Stimulated activated CD8-positive, alpha-beta memory T cell treated with anti-CD3 and anti-CD28 coated beads, Interleukin-7, amount 100 ng/mL, for 48 hours (primary cell): ENCODE results near the gene SPSB4.

Source experiments
- DNase-seq, 2 donors: peaks; one replicate each; pipeline ENCODE4 v3.0.0-alpha.2; 2020; ENCODE audit warnings: low read depth in 1 of 2; ENCODE audit errors: extremely low read depth in 1 of 2

Gene SPSB4

DNA sequence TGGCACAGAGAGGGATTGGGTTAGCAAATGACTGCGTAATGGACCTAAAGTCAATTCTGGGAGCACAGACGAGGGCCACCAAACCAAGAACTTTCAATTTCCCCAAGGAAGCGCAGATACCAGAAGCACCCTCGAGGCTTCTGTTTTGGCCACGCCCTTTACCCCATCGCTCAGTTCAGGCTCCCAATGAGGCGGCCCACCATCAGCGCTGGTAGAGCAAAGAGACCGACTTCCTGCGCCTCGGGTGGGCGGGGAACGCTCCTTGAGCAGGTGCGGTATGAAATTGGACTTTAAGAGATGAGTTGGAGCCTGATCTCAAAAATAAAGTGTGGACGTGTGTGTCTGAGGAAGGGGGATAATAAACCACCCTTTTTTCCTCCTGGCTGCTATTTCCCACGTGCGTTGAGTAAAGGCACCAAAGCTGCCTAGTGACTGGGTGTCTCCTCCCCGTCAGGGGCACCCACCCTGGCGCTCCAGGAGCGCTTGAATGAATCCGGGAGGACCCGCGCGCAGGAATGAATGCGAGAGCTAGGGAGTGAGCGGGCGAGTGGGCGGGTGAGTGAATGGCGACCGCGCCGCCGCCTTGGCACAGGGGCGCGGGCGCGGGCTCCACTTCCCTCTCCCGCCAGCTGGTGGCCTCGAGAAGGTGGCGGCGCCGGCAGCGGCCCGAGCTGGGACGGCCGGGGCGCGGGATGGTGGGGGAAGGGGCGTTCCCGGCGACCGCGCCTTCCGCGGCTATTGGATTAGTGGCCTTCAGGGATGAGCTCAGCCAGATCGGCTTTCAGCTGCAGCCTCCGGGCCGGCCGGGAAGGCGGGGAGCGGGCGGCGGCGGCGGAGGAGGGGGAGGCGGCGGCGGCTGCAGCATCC lies at the start of gene SPSB4:
Gene SPSB4 (plus strand): TSS at position 772 of the 867 bp plus-strand sequence. CDS start 14,758 bp downstream, outside the sequence.
- no peak for DNase-seq

DNA sequence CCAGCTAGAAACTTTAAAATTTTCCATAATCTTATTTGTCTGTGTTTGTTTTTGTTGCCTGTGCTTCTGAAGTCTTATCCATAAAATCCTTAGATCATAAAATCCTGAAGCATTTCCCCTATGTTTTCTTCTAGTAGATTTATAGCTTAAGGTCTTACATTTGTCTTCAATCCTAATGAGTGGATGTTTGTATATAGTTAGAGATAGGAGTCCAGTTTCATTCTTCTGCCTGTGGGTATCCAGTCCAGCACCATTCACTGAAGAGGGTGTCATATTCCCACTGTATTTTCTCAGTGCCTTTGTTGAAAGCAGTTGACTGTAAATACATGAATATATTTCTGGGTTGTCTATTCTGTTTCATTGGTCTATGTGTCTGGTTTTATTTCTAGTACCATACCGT lies 44.8 kb upstream of the SPSB4 start:
- DNase-seq: no peak

DNA sequence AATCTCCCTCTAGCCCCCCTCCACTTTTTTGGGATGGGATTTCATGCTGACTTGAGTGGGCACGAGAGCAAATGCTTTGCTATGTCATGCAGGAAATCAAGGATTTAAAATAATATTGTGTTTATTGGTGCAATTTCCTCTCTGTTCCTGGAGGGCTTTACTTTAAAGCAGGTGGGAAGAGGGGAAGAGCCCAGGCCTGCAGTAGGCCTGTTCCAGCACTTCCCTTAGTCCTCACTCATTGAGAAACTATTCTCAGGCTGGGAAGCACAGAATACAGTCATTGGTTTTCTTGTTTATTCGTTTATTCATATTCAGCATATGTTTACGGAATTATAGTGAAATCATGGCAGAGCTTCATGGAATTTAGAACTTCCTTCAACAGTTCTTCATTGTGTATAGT lies 41.7 kb upstream of the SPSB4 start:
- DNase-seq: no peak

DNA sequence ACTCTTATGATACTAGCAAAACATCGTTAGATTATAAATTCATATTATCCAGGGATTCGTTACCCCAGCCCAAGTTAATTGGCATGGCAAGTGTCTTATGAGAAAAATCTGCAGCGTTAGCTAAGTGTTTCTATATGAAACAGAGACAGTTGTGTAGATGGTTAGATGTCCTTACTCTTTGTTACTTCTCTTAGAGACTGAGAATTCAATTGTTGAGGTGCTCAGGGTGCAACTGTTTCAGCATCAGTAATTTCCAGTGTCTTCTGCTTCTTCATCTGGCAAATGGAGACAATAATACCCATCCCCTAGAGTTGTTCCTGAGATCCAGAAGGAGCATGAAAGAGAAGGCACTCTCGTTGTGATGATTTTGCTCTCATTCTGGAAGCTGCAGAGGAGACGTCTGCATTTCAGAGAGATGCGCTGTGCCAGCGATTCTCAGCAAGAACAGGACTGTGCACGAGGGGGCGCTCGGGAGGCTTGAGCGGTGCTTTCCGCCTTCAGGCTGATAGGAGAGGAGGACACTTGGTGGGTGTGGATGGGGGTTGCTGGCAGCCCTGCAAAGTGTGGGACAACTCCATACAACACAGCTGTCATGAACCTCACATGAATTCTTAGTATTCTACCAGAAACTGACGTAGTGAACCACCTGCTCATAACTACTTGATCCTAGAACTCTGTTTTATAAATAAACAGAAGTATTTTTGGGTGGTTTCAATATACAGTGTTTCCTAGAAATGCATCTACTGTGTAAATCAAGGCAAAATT lies 39.7 kb upstream of the SPSB4 start:
- peak; percentile 50 to 71 for DNase-seq

DNA sequence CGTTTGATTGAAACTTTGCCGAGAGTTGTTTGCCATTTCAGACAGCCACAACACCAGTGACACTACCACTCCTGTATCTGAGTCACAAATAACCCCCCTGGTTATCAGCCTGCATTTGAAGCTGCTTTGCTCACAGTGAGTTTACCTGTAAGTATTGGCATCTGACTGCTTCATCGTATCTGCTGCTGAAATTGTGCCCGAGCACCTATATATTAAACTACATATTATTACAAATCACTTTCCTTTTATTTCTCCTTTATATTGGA lies 39.2 kb upstream of the SPSB4 start:
- DNase-seq: no peak

DNA sequence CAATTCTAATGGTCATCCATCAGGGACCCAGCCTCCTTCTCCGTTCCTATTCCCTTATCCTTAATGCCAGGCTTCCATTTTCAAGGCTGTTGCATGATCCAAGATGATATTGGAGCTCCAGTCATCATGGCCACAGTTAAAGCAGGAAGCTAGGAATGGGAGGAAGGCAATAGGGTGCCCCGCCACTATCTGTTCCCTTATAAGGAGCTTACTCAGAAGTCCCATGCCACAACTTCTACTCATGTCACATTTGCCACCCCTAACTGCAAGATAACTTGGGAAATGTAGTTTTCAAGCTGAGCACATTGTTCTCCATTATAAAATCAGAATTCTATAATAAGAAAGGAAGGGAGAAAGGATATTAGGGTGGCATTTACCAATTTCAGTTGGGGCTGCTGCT lies 38.6 kb upstream of the SPSB4 start:
- DNase-seq: no peak

DNA sequence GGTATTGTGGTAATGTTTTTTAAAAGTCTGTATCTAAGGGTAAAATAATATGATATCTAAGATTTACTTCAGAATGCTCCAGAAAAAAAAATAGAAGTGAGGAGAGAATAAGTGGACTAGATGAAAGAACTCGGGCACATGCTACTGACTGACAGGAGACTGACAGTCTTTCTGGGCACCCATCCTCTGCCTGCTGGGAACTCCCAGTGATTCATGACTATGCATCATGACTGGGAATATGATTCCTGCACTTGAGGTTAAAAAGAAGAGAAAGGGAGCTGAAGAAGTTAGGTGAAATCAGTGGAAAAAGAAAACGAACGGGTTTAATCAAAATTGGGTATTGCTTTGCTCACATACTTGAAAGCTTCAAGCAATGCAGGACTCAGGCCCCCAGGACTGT lies 35.7 kb upstream of the SPSB4 start:
- no peak for DNase-seq

DNA sequence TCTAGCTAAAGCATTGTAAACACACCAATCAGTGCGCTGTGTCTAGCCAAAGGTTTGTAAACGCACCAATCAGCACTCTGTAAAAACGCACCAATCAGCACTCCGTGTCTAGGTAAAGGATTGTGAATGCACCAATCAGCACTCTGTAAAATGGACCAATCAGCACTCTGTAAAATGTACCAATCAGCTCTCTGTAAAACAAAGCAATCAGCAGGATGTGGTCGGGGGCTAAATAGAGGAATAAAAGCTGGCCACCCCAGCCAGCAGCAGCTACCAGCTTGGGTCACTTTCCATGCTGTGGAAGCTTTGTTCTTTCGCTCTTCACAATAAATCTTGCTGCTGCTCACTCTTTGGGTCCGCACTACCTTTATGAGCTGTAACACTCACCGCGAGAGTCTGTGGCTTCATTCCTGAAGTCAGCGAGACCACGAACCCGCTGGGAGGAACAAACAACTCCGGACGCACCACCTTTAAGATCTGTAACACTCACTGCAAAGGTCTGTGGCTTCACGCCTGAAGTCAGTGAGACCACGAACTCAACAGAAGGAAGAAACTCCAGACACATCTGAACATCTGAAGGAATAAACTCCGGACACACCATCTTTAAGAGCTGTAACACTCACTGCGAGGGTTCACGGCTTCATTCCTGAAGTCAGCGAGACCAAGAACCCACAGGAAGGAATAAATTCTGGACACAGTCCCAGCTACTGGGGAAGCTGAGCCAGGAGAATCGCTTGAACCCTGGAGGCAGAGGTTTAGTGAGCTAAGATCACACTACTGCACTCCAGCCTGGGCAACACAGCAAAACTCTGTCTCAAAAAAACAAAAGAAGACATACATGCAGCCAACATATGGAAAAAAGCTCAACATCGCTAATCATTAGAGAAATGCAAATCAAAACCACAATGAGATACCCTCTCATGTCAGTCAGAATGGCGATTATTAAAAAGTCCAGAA lies 33.5 kb upstream of the SPSB4 start:
- peak in 1 of 2 donors; percentile 26 for DNase-seq

DNA sequence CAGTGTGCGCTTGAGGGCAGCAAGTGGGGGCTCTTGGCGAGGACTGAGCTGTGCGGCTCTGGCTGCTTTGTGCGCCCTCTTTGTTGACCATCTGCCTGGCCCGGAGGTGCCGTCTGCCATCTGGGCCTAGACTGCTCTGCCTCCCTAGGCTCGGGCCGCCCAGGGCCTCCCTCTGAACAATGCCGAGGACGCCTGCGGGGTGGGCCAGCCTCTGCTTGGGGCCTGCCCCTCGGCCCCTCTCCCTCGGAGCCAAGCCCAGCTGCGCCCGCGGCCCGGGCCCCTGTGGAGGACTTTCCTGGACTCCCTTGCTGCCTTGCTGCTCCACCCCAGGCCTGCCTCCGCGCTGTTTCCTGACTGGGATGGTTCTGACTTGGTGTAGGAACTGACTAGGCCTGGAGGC lies 31.9 kb upstream of the SPSB4 start:
- no peak for DNase-seq

DNA sequence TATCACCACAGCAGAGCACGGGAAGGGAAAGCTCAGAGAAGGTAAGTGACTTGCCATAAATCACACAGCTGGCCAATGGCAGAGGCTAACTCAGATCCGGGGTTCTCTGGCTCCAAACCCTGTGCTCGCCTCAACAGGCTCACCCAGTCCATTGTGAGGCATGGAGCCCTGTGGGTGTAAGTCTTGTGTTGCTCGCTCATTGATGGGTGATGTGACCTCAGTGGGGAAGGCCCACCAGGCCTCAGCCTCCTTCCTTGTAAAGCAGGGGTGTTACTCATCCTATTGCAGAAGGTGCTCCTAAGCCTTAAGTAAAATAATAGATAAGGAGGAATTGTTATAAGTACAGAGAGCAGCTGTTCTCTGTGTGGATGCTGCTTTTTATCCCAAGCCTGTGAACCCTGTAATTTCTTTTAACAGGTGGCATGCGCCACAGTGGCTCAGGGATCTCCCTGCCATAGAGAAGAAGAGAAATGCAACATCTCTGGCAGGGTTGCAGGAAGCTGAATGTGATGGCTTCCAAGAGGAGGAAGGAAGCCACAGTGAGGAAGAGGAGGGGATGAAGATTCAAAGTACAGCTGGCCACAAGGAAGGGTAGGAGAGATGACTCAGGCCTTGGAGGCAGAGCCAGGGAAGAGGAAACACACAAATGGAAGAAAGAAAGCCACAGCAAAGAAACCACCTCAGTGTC lies 30.9 kb upstream of the SPSB4 start:
- no peak for DNase-seq

DNA sequence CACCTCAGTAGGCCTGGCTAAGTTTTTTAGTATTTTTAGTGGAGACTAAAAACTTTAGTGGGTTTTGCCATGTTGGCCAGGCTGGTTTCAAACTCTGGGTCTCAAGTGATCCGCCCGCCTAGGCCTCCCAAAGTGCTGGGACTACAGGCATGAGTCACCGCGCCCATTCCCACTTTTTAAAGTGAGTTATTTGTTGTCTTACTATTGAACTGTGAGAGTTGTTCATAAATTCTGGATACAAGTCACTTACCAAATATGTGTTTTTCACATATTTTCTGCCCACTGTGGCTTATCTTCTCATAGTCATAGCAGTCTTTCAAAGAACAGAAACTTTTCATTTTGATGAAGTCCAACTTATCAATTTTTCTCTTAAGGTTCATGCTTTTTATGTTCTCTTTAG lies 29.9 kb upstream of the SPSB4 start:
- no peak for DNase-seq

DNA sequence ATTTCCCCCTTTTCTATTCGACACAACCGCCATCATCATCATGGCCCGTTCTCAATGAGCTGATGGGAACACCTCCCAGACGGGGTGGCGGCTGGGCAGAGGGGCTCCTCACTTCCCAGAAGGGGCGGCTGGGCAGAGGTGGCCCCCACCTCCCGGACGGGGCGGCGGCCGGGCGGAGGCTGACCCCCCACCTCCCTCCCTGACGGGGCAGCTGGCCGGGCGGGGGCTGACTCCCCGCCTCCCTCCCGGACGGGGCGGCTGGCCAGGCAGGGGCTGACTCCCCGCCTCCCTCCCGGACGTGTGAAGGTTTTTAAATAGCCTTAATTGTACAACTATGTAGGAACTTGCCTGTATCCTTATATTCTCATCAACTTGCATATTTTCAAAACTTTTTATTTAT lies 20.9 kb upstream of the SPSB4 start:
- no peak for DNase-seq

DNA sequence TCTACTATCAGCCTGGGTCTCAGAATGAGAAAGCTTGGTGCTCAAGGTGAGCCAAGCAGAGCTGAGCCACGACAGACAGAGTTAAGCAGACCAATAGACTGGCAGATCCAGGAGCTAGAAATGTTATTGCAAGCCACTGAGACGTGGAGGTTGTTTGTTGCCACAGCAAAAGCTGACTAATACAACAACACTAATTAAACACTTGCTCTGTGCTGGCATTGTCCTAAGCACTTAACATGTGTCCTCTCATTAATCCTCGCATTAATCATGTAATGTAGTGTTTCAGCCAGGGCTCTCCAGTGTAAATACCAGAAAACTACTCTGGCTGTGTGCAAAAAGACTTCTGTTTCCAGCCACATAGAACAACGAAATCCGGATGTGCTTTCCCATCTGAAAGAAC lies 11.6 kb upstream of the SPSB4 start:
- DNase-seq: no peak

DNA sequence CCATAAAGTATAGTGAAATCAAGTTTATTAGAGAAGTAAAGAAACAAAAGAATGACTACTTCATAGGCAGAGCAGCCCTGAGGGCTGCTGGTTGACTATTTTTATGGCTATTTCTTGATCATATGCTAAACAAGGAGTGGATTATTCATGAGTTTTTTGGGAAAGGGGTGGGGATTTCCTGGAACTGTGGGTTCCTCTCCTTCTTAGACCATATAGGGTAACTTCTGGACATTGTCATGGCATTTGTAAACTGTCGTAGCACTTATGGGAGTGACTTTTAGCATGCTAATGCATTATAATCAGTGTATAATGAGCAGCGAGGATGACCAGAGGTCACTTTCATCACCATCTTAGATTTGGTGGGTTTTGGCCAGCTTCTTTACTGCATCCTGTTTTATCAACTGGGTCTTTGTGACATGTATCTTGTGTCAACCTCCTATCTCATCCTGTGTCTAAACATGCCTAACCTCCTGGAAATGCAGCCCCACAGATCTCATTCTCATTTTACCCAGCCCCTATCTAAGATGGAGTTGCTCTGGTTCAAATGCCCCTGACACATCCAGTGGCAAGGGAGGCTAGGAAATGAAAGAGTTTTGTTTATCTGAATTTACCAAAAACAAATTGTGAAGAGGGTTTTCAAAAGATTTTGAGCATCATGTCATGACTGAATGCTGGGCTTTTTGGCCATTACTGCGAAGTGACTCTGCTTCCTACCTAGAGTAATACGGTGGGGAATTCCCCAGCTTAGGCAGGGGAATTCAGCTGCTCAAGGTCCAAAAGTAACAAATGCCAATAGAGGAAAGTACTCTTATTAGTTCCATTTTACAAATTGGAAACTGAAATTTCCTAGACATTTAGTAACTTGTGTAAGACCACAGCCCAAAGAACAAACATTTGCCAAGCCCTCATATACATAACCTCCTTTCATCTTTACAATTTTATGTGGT lies 6.2 kb upstream of the SPSB4 start:
- DNase-seq: no peak

DNA sequence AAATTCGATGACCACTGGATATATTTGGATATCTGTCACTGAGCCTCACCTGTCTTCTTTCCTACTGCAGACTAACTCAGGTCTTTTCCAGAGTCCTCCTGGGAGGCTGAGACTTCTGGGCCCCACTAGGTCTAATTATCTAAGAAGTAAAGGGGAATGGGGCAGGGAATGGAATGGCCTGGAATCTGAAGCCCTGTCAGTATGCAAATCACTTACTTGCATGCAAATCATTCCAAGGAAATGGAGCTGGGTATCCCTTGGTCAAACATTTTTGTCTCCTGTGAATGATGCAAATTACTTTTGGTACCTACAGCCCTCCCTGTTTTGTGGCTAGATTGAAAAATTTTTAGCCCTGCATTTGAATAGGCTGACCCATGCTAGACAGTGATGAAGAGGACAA lies 5.3 kb upstream of the SPSB4 start:
- no peak for DNase-seq

DNA sequence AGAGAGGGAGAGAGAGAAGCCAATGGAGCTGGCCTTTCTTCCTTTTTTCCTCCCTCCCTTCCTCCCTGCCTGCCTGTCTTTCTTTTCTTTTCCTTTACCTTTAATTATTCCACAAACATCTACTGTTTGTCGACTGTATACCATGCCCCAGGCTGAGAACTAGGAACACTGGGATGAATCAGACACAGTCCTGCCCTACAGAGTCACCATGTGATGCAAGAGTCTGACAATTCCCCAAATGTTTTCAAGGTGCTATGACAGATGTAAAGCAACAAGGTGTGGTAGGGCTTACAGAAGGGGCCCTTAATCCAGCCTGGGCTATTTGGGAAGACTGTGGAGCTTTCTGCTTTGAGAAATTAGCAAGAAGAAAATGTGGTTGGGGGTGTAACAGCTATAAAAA lies 4.0 kb upstream of the SPSB4 start:
- no peak for DNase-seq

DNA sequence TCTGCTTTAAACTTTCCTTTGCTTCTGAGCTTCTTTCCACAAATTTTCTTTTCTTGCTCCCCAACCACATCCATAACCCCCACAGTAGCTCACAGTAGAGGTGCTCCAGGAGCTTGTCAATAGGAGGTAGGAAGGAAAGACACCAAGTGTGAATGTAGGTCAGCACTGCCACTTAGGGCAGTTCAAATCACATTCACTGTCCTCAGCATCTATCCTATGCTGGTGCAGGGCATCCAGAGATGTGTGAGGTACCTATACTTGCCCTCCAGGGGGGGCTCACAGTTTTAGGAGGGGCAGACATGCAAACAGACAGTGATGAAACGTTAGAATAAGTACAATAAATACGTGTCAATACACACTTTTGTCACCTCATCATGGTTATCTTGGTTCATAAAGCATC lies 1.5 kb upstream of the SPSB4 start:
- no peak for DNase-seq

DNA sequence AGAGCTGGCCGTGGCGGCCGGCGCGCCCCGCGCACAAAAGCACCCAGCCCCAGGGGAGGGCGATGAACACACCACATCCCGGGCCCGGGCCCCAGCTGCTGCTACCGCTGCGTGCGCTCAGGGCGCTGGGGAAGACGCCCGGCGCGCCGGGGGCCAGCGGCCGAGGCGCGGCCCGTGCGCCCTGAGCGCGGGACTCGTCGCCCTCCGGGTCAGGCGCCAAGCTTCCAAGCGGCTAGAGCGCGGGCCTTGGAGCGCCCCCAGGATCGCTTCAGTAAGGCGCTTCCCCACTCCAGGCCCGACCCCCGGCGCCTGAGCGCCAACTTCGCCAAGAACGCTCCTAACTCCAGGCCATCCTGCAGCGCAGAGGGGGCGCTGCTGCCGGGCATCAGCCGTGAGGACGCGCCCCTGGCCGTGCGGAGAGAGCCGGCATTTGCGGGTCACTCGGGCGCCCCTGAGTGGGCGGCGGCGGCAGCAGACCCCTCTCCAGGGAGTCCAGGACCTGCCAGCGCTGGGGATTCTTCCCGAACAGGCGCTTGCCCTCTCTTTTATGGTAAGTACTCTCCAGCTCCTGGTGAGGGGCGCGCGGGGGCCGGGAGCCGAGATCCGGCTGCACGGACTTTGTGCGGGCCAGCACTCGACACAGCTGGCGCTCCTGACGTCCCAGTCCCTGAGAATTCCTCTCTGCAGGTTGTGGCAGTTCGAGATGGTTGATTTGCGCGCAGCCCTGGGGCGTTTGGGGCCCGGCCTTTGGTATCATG lies 475 bp downstream of the SPSB4 start:
- DNase-seq: no peak
